ENCODE data around the gene NPDC1.

GRCh38 chr9:137007108-137007815 is 38.7 kb downstream of the NPDC1 start:
- TF ChIP-seq RAD21 (IDR thresholded peaks at IDR 0.05 in 1 of 2, conservative IDR thresholded peaks at IDR 0.05 in 1 of 2; ENCODE audit: low read depth in 2 of 2, low read length in 2 of 2) (no peak), USF2 (IDR thresholded peaks at IDR 0.05; ENCODE audit: low read length) (no peak), SIX5 (IDR thresholded peaks at IDR 0.05; ENCODE audit: low read depth, low read length) (no peak), POLR2A (IDR thresholded peaks at IDR 0.05; ENCODE audit: control extremely low read depth in 1 of 2, low read depth in 2 of 2, low read length in 2 of 2) (no peak), EZH2 (IDR thresholded peaks at IDR 0.05; ENCODE audit: low read depth, low read length, severe bottlenecking) (no peak), NRF1 (IDR thresholded peaks at IDR 0.05; ENCODE audit: low read depth, low read length) (no peak), CTCF (IDR thresholded peaks at IDR 0.05; ENCODE audit: control extremely low read depth in 1 of 3, insufficient read depth in 1 of 3, low read depth in 1 of 3, low read length in 3 of 3) (no peak), KDM1A (IDR thresholded peaks at IDR 0.05; ENCODE audit: borderline replicate concordance, low read length) (no peak), GABPA (IDR thresholded peaks at IDR 0.05; ENCODE audit: borderline replicate concordance, insufficient read depth, low read length) (no peak), RXRA (IDR thresholded peaks at IDR 0.05; ENCODE audit: insufficient read depth, low read depth, low read length) (no peak), ATF2 (IDR thresholded peaks at IDR 0.05; ENCODE audit: low read length) (no peak), JUND (IDR thresholded peaks at IDR 0.05; ENCODE audit: low read length) (no peak), CREB1 (IDR thresholded peaks at IDR 0.05) (no peak)
